ENCODE results near the gene RNU1-1. TPM values are rescaled to one million over a fixed set of nuclear protein-coding genes. Genes with fewer than 3 reads are reported as not detected.
A peak's percentile ranks its signal among the peaks of the same experiment; 100 is the strongest.
"Not testable (repeated sequence)": the region's sequence is repeated elsewhere in the genome, so short reads cannot be mapped to it uniquely, and the experiment has no call there.

Gene RNU1-1
- total RNA-seq, 1 donor from 2014 or later = 3,041 TPM

DNA sequence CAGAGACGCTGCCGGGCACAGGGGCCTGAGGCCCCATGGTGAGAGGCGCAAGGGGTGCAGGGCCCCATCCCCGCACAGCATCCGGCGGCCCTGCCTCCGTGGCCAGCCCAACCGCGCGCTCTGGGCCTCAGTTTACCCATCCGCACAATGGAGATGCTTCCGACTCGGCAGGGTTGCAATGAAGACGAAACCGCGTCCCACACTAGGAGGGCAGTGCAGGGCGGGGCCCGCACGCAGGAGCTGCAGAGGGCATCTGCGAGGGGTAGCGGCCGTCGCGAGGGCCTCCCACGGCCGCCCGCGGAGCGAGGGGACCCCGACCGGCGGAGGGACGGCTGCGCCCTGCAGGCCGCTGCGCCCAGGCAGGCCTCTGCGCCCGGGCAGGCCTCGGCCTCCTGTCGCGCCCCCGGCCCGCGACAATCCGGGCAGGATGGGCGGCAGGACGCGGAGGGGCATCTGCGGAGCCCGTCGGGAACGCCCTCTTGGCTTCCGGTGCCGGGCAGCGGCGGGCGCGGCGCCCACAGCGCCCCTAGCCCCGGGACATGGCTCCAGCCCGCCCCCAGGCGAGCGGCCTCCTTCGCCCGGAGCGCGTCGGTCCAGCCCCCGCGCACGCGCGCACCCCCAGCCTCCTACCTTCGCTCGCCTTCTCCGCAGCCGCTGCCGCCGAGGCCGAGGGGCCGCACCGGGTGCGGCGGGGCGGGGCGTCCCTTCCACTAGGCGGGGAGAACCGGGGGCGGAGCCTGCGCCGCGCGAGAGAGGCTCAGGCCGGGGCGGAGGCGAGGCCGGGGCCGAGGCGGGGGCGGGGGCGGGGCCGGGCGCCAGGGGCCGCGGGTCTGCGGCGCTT is 15.3 kb downstream of the RNU1-1 start:
- Mint-ChIP-seq H3K4me1 (ENCODE audit: low read depth) (peaks cover 8% of the 10 kb centered on the region), H3K27me3 (ENCODE audit: insufficient read depth) (peaks cover 11% of the 10 kb centered on the region), H3K27ac (peak overlapping the region; percentile 67), H3K4me3 (peak overlapping the region; percentile 83), H3K36me3 (ENCODE audit: low read depth) (peaks cover 1% of the 10 kb centered on the region), H3K9me3 (no peaks in the 10 kb centered on the region)
- intact Hi-C loops (cut with micrococcal nuclease) = loop anchor here (1.0 to 5.0 kb wide), 3 partner anchors 57 to 291 kb away; partner anchors contain the start of gene SZRD1
- DNase-seq (ENCODE audit: low spot score) = peak; percentile 85

DNA sequence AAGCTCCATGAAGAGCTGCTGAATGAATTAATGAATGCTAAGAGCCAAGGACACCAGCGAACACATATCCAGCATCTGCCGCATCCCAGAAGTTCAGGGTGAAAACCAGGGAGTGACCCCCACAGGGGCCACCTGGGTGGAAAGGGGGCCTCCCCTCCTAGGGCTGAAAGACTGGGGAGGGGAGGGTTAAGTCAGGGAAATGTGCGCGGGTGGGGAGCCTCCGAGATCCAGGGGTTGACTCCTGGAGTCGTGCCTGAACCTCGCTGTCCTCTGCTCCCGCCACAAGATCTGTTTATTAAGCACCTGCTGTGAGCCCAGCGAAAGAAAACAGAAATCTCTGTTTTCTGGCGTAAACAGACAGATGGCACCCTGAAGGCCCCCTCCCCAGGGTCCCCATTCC is 16.0 kb downstream of the RNU1-1 start:
- not testable (repeated sequence) for H3K36me3 Mint-ChIP-seq (ENCODE audit: low read depth); H3K9me3 Mint-ChIP-seq; DNase-seq (ENCODE audit: low spot score); H3K27me3 Mint-ChIP-seq (ENCODE audit: insufficient read depth)
- H3K27ac Mint-ChIP-seq = peak overlapping the region; percentile 21
- peaks cover 12% of the 10 kb centered on the region for H3K4me1 Mint-ChIP-seq (ENCODE audit: low read depth)
- intact Hi-C loops (cut with micrococcal nuclease) = loop anchor here (5.0 kb wide), 2 partner anchors 131 to 291 kb away; partner anchors contain the start of gene SZRD1
- peak overlapping the region; percentile 83 for H3K4me3 Mint-ChIP-seq

DNA sequence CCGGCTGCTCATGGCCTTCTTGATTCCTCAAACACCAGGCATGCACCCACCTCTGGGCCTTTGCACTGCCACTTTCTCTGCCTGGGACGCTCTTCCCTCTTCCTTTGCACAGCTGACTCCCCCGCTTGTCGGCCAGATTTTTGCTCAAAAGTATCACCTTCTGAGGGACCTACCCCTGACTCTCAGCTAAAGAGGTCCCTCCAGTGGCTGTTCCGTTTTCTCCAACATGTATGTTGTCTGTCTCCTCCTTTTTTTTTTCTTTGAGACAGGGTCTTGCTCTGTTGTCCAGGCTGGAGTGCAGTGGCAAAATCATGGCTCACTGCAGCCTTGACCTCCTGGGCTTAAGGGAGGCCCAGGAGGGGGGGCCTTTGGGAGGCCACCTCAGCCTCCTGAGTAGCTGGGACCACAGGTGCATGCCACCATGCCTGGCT is 16.6 kb downstream of the RNU1-1 start:
- not testable (repeated sequence) for H3K9me3 Mint-ChIP-seq; H3K36me3 Mint-ChIP-seq (ENCODE audit: low read depth); DNase-seq (ENCODE audit: low spot score); H3K27me3 Mint-ChIP-seq (ENCODE audit: insufficient read depth)
- intact Hi-C loops (cut with micrococcal nuclease) = loop anchor here (5.0 kb wide), 2 partner anchors 130 to 290 kb away; partner anchors contain the start of gene SZRD1
- Mint-ChIP-seq H3K4me3 (peak overlapping the region; percentile 83), H3K27ac (peak overlapping the region; percentile 21), H3K4me1 (ENCODE audit: low read depth) (peaks cover 18% of the 10 kb centered on the region)

DNA sequence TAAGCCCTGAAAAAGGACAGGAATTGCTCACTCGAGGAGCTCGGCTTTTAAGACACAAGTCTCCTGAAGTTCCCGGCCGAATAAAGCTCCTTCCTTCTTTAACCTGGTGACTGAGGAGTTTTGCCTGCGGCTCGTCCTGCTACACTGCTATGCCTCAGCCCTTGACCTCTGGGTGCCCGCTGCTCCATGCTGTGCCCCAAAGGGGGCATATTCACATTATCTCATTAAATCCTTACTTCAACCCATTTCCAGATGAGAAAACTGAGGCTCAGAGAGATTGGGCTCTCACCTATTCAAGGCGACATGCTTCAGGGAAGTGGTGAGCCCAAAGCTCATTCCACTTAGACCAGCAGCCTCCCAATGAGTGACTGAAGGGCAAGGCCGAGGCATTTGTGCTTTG is 20.4 kb downstream of the RNU1-1 start:
- H3K36me3 Mint-ChIP-seq (ENCODE audit: low read depth); H3K9me3 Mint-ChIP-seq; H3K27me3 Mint-ChIP-seq (ENCODE audit: insufficient read depth); DNase-seq (ENCODE audit: low spot score); intact Hi-C loops (cut with micrococcal nuclease); H3K4me3 Mint-ChIP-seq; H3K27ac Mint-ChIP-seq: not testable (repeated sequence)
- H3K4me1 Mint-ChIP-seq (ENCODE audit: low read depth) = peaks cover 19% of the 10 kb centered on the region

DNA sequence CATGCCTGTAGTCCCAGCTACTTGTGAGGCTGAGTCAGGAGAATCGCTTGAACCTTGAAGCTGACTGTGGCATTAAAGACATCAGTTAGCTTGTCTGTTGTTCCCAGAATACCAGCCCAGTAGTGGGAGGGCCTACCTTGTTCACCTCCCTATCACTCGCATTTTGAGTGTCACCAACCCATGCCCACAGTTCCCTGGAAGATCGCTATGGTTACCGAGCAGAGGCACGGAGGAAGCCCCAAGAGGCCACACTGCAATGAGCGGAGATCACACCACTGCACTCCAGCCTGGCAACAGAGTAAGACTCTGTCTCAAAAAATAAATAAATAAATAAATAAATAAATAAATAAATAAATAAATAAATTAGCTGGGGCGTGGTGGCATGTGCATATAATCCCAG is 21.1 kb downstream of the RNU1-1 start:
- H3K36me3 Mint-ChIP-seq (ENCODE audit: low read depth); H3K27me3 Mint-ChIP-seq (ENCODE audit: insufficient read depth); H3K4me3 Mint-ChIP-seq; H3K9me3 Mint-ChIP-seq; DNase-seq (ENCODE audit: low spot score); H3K27ac Mint-ChIP-seq; intact Hi-C loops (cut with micrococcal nuclease): not testable (repeated sequence)
- peaks cover 19% of the 10 kb centered on the region for H3K4me1 Mint-ChIP-seq (ENCODE audit: low read depth)

DNA sequence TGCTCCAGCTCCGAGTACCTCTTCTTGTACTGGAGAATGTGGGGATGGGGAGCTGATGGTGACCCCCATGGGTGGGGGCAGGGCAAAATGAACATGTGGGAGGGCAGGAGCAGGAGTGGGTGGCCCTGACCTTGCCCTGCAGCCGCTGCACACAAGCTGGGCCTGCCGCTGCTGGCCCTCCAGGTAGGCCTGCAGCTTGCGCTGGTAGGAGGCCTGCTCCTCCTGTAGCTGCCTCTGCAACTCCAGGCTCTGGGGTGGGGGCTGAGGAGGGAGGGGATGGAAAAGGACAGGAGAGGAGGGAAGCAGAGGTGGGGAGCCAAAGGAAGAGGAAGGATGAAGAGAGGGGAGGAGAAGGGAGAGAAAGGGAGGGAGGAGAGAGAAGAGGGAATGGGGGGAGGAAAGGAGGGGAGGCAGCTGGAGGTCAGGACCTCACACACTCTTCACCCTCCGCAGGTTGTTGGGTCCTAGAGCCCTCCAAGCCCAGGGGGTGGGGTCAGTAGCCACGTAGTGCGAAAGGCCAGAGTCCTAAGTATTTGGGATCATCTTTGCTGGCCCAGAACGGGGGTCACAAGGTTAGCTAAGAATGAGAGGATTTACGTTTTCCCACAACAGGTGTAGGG is 22.9 kb downstream of the RNU1-1 start:
- no peak overlapping the region for H3K27ac Mint-ChIP-seq
- H3K36me3 Mint-ChIP-seq (ENCODE audit: low read depth) = no peaks in the 10 kb centered on the region
- H3K4me1 Mint-ChIP-seq (ENCODE audit: low read depth) = peaks cover 12% of the 10 kb centered on the region
- H3K9me3 Mint-ChIP-seq = no peaks in the 10 kb centered on the region
- DNase-seq (ENCODE audit: low spot score) = no peak
- no peak overlapping the region for H3K4me3 Mint-ChIP-seq
- intact Hi-C loops (cut with micrococcal nuclease) = no loop called here
- H3K27me3 Mint-ChIP-seq (ENCODE audit: insufficient read depth) = no peaks in the 10 kb centered on the region

DNA sequence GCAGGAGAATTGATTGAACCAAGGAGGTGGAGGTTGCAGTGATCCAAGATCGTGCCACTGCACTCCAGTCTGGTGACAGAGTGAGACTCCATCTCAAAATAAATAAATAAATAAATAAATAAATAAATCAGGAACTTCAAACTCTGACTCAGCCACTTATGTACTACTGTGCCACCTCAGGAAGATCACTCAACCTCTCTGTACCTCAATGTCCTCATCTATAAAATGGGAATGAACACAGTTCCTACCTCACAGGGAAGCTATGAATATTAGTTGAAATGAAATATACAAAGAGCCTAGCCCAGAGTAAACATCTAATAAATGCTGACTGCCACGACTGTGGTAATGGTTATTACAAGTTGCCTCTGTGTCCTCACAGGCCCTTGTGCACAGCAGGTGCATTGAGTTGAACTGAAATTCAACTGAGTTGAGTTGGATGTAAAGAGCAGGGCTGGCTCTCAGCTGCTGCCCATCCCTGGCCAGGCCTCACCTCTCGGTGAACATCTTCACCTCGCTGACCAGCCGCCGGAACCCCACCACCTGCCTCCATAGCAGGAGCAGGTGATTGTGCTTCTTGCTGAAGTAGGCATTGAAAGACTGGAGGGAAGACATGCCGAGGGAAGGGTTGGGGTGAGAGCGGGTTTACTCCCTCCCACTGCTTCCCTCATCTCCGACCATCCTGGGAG is 24.7 kb downstream of the RNU1-1 start:
- H3K36me3 Mint-ChIP-seq (ENCODE audit: low read depth); intact Hi-C loops (cut with micrococcal nuclease); H3K27me3 Mint-ChIP-seq (ENCODE audit: insufficient read depth); H3K27ac Mint-ChIP-seq; H3K4me3 Mint-ChIP-seq; DNase-seq (ENCODE audit: low spot score); H3K9me3 Mint-ChIP-seq: not testable (repeated sequence)
- peaks cover 12% of the 10 kb centered on the region for H3K4me1 Mint-ChIP-seq (ENCODE audit: low read depth)

DNA sequence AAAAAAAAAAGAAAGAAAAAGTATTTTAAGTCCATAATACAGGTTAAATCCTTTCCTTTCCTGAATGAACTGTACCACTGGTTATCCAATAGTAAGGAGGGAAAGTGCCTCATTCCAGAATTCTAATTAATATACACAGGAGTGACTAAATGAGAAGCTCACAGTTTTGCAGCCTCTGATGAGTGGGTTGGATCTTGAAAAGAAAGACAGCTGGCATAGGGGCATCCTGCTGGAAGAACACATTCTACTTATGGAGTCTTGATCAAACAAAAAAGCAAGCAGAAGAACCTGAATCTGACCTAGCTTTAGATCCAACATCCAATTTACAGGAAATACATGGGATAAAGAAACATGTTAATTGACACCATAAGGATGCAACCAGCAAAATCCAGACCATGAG is 27.1 kb downstream of the RNU1-1 start:
- H3K4me1 Mint-ChIP-seq (ENCODE audit: low read depth); H3K9me3 Mint-ChIP-seq; intact Hi-C loops (cut with micrococcal nuclease); H3K27me3 Mint-ChIP-seq (ENCODE audit: insufficient read depth); H3K27ac Mint-ChIP-seq; H3K36me3 Mint-ChIP-seq (ENCODE audit: low read depth); DNase-seq (ENCODE audit: low spot score); H3K4me3 Mint-ChIP-seq: not testable (repeated sequence)

DNA sequence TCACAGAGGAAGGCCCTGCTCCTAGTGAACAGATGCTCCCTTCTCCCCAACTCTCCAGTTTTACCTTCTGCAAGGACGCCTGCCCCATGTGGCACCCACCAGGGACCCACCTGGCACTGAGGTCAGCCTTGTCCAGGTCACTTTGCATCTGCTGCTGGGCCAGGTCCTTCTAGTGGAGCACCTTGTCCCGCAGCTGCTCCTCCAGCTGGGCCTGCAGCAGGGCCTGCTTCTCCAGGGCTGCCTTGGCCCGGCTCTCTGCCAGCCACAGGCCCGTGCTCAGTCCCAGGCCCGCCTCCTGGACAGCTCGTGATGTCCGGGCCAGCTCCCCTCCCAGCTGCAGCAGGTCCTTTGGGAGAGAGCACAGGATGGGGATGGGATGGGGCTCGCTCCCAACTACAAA is 27.8 kb downstream of the RNU1-1 start:
- H3K9me3 Mint-ChIP-seq; DNase-seq (ENCODE audit: low spot score); intact Hi-C loops (cut with micrococcal nuclease); H3K4me3 Mint-ChIP-seq; H3K4me1 Mint-ChIP-seq (ENCODE audit: low read depth); H3K36me3 Mint-ChIP-seq (ENCODE audit: low read depth); H3K27me3 Mint-ChIP-seq (ENCODE audit: insufficient read depth); H3K27ac Mint-ChIP-seq: not testable (repeated sequence)

DNA sequence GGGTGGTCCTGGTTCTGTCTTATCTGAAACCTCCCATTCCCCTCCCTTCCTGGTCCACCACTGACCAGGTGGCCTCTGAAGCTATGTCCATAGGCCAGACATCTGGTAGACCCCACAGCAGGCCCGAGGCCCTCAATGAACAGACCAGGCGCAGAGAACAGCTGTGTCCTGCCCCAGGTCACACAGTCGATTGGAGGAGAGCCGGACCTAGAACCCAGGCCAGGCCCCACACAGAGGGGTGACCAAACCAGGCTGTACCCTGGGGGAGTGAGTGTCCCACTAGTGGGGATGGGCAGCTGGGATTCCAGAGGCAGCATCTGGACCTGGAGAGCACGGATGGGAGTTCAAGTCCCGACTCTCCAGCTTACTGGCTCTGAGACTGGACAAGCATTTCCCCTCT is 29.2 kb downstream of the RNU1-1 start:
- DNase-seq (ENCODE audit: low spot score) = no peak
- Mint-ChIP-seq H3K27me3 (ENCODE audit: insufficient read depth) (no peaks in the 10 kb centered on the region), H3K4me1 (ENCODE audit: low read depth) (no peaks in the 10 kb centered on the region), H3K4me3 (no peak overlapping the region), H3K9me3 (no peaks in the 10 kb centered on the region), H3K36me3 (ENCODE audit: low read depth) (peaks cover 11% of the 10 kb centered on the region), H3K27ac (no peak overlapping the region)
- intact Hi-C loops (cut with micrococcal nuclease) = no loop called here

DNA sequence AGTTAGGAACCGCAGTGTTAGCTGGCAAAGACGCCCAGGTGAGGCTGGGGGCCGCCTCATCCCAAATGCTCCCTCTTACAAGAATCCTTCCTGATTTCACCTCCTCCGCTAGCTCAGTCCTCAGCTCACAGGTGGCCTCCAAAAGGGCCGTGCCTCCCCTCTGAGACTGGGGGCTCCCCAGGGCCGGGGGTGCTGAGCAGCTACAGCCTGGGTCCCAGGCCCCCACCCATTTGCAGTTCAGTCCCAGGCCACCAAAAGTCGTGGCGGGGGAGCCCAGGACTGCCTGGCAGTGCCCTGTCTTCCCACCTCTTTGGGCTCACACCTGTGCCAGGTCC is 29.6 kb downstream of the RNU1-1 start:
- intact Hi-C loops (cut with micrococcal nuclease) = no loop called here
- Mint-ChIP-seq H3K27ac (no peak overlapping the region), H3K36me3 (ENCODE audit: low read depth) (peaks cover 11% of the 10 kb centered on the region), H3K27me3 (ENCODE audit: insufficient read depth) (no peaks in the 10 kb centered on the region), H3K4me1 (ENCODE audit: low read depth) (no peaks in the 10 kb centered on the region), H3K4me3 (no peak overlapping the region), H3K9me3 (no peaks in the 10 kb centered on the region)
- DNase-seq (ENCODE audit: low spot score) = no peak

DNA sequence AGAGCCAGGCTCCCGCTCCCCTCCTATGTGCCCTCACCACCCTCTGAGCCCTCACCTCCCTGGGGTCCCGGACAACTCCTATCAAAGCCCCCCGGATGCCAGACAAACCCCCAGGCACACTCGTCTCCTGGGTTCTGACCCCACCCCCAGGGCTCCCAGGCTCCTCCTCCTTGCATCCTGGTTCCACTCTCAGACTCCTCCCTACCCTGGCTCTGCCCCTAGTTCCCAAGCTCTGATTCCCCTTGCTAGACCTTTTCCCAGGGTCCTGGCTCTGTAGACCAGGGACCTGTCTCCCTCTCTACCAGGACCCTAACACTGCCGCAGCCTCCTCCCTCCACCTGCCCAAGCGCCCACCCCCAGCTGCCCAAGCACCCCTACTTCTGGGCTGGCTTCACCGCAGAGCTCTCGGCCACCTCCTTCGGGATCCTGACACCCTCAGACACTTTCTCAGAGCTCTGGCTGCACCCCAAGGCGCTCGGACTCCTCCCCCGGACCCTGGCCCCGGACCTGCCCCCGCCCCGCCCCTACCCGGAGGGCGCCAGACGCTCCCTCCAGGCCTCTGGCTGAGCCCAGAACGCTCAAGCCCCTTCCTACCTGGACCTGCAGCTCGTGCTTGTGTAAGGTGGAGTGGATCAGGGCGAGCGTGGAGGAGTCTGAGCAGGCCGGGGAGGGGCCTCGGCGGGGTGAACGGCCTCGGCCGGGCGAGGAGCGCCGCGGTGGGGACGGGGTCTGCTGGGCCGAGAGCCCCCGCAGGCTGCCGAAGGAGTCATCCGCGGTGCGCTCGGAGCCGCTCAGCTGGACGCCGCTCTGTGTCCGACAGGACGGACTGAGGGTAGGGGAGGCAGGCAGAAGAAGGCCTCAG is 30.2 kb downstream of the RNU1-1 start:
- H3K4me3 Mint-ChIP-seq; intact Hi-C loops (cut with micrococcal nuclease); H3K27me3 Mint-ChIP-seq (ENCODE audit: insufficient read depth); H3K27ac Mint-ChIP-seq; H3K4me1 Mint-ChIP-seq (ENCODE audit: low read depth); H3K9me3 Mint-ChIP-seq; DNase-seq (ENCODE audit: low spot score): not testable (repeated sequence)
- H3K36me3 Mint-ChIP-seq (ENCODE audit: low read depth) = peaks cover 11% of the 10 kb centered on the region
